Stimulated activated CD8-positive, alpha-beta memory T cell treated with anti-CD3 and anti-CD28 coated beads, Interleukin-4, amount 100 ng/mL, for 4 hours (primary cell): ENCODE measurements around the gene PUS3.

Source experiments
- DNase-seq, 2 donors: peaks; one replicate each; pipeline ENCODE4 v3.0.0-alpha.2; 2020; ENCODE audit warnings: low read depth in 2 of 2, low spot score in 1 of 2

Gene PUS3, protein sequence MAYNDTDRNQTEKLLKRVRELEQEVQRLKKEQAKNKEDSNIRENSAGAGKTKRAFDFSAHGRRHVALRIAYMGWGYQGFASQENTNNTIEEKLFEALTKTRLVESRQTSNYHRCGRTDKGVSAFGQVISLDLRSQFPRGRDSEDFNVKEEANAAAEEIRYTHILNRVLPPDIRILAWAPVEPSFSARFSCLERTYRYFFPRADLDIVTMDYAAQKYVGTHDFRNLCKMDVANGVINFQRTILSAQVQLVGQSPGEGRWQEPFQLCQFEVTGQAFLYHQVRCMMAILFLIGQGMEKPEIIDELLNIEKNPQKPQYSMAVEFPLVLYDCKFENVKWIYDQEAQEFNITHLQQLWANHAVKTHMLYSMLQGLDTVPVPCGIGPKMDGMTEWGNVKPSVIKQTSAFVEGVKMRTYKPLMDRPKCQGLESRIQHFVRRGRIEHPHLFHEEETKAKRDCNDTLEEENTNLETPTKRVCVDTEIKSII

DNA sequence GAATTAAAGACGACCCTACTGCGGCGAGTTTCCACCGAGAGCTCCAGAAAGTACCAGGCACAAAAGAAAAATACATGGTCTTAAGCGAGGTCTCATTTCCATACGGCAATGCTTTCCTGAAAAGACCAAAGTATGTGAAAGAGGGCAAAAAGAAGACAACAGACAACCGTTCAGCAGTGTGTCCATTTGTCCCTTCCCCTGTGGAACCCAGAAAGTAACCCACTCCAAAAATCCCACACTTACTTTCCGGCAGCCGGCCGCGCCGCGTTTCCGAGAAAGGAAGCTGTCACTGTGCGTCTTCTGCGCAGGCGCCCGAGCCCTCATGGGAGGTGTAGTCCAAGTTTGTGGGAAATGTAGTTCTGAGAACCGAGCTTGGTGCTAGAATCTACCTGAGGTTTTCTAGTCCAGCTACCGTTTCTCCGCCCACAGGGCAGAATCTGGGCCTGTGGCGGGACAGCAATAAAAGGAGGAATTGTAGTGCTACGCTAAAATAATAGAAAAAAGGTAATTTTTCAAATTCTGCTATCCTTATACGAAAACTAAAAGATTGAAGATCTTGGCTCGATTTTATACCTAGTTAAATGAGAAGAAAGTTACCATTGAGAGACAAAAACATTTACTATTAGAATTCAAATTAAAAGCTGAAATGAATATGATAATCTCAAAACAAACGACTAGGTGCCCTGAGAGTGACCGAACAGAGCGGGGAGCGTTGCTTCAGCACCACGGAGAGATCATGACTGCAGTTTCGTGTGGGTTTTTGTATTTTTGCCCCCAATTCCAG is at the start of gene PUS3:
Gene PUS3 (minus strand): TSS at position 280 of the 784 bp plus-strand sequence. CDS start 6,922 bp downstream, outside the sequence.
- DNase-seq = peak; percentile 74 to 75

GRCh38 chr11:125952559-125952958 is 49.6 kb upstream of the PUS3 start:
- DNase-seq = no peak

- no peak for DNase-seq
These were observed 48.7 kb upstream of the PUS3 start for GRCh38 chr11:125951731-125952130.

- no peak for DNase-seq
These were observed 48.0 kb upstream of the PUS3 start for GRCh38 chr11:125950696-125951651.

DNA sequence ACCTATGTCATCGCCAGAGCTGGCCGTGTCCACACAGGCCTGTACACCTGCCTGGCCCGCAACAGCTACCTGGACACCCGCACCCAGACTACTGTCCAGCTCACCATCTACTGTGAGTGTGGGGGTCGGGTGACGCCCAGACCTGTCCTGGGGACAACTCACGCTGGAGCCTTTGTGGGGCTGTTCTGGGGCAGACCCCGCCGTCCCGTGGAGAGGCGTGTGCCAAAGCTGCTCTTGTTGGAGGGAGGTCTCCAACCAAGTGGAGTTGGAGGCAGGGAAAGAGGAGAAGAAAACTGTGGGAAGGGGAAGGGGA is 47.1 kb upstream of the PUS3 start:
- DNase-seq = no peak

- no peak for DNase-seq
These were observed 46.5 kb upstream of the PUS3 start for GRCh38 chr11:125949271-125950177.

DNA sequence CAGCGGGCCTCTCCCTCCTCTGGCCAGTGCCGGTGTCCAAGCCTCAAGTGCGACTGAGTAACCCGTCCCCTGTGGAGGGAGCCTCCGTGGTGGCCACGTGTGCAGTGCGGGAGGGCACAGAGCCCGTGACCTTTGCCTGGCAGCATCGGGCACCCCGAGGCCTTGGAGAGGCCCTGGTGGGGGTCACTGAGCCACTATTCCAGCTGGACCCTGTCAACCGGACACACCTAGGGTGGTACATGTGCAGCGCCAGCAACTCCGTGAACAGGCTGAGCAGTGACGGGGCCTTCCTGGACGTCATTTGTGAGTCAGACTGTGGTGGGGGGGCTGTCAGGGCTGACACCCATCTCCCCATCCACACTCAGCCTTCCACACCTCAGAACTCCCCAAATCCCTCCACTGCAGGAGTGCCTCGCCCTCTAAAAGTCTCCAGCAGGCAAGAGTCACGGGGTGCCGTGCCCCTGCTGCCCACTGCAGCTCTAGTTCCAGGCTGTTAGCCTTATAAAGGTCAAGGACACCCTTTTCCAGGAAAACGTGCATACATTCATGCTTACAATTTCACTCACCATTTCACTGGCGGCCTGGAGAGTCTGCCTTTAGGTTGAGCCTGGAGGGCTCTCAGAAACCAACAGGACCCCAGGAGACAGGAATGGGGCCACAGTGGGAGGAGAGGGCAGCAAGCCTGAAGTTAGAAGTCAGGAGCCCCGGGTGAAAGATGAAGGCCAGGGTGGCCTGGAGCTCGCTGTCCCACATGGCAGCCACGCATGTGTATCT is 45.5 kb upstream of the PUS3 start:
- DNase-seq = no peak

GRCh38 chr11:125947419-125948277 is 44.6 kb upstream of the PUS3 start:
- DNase-seq = no peak

DNA sequence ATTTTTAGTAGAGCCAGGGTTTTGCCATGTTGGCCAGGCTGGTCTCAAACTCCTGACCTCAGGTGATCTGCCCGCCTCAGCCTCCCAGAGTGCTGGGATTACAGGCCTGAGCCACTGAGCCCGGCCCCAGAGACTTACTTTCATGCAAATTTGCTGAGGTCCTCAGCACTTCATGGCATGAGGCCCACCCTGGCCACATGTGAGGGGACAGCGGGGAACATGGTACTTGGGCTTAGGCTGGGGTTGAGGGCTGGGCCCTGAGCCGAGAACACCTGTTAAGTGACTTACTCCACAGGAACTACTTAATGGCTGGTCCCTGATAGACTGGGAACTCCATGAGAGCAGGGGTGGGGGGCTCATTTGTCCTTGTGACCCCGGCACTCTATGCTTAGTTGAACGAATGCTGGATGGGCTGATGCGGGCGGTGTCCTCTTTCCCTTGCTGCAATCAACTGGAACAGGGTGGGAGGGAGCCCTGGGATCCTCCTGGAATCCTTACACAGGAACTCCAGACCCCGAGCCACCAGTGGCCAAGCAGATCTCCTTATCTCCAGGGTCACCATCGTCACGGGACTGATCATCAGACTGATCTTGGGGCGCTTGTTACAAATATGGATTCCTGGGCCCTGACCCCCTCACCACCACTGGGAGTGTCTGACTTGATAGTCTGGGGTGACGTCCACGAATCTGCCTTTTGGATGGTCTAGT is 43.9 kb upstream of the PUS3 start:
- DNase-seq = no peak

DNA sequence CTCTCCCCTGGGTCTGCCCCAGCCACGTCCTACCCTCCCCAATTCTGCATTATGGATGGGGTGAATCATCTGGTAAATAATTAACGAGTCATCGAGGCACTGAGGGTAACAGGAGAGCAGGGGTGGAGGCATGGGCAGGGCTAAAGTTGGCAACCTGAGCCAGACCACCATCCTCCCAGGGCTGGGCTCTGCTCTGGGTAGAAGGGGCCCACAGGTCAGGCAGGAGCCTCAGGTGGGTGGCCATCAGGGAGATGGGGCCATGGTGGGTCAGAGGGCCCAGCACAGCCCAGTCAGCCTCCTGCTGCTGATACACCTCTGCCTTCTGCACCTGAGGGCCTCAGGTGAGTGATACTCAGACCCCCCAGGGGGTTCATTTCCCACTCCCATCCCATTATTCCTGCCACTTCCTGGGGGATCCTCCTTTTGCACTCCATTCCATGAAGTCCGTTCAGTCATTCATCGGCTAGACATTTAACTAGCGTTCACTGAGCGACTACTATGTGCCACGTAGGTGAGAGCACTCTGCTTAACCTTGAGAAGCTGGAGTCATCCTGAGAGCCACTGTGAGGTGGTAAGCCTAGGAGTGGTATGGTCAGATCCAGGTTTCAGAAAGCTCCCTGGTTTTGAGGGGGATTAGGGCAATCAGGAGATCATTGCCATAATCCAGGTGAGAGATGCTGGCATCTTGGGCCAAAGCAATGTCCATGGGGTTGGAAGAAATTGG is 43.0 kb upstream of the PUS3 start, which contains the start of gene VSIG10L2:
Gene VSIG10L2 (plus strand): TSS at position 248 of the 724 bp plus-strand sequence. CDS start 12 bp downstream, at position 260.
- no peak for DNase-seq

DNA sequence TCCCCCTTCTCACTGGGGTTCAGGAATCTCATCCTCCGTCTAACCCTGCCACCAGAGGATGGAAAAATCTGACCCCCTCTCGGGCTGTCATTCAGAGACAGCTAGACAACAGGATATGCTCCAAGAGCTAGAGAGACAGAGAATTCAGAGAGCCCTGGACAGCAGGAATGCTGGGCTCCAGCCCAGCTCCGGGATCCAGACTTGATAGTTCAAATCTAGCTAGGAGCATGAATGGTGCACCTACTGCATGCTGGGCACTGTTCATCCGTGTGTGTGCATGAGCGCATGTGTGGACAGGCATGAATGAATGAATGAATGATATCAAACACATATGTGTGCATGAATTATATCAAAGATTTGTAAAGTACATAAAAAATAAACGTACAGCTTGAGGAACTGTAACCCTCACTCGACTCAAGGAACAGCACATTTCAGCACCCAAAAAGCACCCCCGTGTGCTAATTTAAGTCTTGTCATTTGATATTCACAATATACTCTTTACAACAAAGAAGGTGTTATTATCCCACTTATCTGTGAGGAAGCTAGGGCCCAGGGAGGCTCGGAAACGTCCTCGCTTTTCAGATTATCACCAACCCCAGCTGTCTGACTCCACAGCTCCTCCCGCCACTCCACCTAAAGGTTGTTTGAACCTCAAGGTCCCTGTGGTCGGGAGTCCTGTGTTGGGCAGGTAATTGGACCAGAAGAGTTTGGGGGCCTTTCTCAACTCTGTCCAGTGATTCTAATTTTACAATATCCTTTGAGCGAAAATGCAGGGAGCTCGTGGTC is 42.2 kb upstream of the PUS3 start:
- DNase-seq = no peak

GRCh38 chr11:125944350-125945010 is 41.5 kb upstream of the PUS3 start:
- DNase-seq = no peak

DNA sequence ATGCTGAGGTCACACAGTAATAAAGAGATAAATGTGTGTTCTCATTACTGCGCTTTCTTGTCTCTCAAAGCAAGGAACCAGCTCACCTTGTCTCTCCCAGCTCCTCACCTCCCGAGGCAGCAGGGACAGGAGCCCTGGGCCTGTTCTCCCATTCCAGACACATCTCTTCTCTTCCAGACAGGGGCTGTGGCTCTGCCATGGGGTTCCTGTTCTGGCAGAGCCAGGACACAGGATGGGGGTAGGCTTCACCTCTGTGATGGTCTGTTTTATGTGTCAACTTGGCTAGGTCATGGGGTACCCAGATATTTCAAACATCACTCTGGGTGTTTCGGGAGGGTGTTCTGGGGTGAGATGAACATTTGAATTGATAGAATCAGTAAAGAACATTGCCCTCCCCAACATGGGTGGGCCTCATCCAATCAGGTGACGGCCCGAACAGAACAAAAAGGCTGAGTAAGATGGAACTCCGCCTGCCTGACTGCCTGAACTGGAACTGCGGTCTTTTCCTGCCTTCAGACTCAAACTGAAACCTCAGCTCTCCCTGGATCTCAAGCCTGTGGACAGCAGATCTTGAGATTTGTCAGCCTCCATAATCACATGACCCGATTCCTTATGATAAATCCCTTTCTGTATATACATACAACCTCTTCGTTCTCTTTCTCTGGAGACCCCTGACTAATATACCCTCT is 40.8 kb upstream of the PUS3 start:
- no peak for DNase-seq

- no peak for DNase-seq
These were observed 39.9 kb upstream of the PUS3 start for GRCh38 chr11:125942771-125943428.
